GM12875 (cell line): ENCODE measurements around the gene FRMD4A.

Source experiments
- H3K4me3 ChIP-seq: one replicate; pipeline ENCODE4 v1.5.1; 2011; ENCODE audit warnings: low read depth, low read length, control low read depth
- CTCF ChIP-seq: IDR thresholded peaks from 2 replicates; pipeline ENCODE4 v1.5.1; 2011; ENCODE audit warnings: low read depth, mild to moderate bottlenecking, control low read depth, inconsistent platforms, low read length, moderate library complexity, borderline replicate concordance; ENCODE audit not compliant: insufficient read depth

FRMD4A gene

GRCh38 chr10:13642293-13642692 is 688.4 kb downstream of the FRMD4A start:
- H3K4me3 ChIP-seq = no peak overlapping the region
- no peak for TF ChIP-seq CTCF

- TF ChIP-seq CTCF = no peak
- no peak overlapping the region for H3K4me3 ChIP-seq
These were observed 692.8 kb downstream of the FRMD4A start for GRCh38 chr10:13637894-13638293.

- no peak for TF ChIP-seq CTCF
- no peak overlapping the region for H3K4me3 ChIP-seq
These were observed 693.3 kb downstream of the FRMD4A start for GRCh38 chr10:13637303-13637856.

DNA sequence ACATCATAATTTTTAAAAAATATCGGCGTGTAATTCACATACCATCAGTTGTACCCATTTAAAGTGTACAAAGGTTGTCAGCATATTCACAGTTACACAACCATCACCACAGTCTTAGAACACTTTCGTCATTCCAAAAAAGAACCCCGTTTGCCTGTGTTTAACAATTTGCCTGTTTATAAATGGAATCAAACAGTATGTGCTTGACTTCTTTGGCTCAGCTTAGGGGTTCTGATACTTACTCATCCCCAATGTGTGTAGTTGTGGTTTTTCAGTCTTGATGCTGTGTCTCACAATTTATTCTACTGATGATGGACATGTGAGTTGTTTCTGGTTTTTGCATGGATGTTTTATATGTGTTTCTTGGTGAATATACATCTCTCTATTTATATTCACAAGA is 693.9 kb downstream of the FRMD4A start:
- TF ChIP-seq CTCF = no peak
- H3K4me3 ChIP-seq = no peak overlapping the region

DNA sequence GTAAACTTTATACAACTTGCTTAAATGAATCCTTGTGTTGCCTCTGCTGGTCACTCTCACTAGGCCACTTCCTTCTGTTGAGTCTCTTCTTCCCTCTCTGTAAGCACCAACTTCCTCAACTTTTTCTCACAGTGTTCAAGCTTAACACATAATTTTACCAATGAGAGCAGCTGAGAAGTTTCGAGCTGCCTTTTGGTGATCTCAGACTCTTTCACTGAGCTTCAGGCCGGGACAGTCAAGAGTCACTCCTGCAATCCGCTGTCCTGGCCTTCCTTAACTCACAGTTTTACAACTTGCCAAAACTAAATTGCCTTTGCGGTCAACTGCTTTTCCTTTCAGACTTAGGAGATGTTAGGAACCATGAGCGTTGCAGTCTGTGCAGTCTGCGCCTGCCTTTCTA is 696.5 kb downstream of the FRMD4A start:
- no peak for TF ChIP-seq CTCF
- H3K4me3 ChIP-seq = no peak overlapping the region

- no peak overlapping the region for H3K4me3 ChIP-seq
- no peak for TF ChIP-seq CTCF
These were observed 697.0 kb downstream of the FRMD4A start for GRCh38 chr10:13633689-13634088.

GRCh38 chr10:13632884-13633440 is 697.8 kb downstream of the FRMD4A start:
- no peak for TF ChIP-seq CTCF
- H3K4me3 ChIP-seq = no peak overlapping the region
